HPDE6-E6E7 (cell line): ENCODE measurements around the gene CIDEC.
"Not testable (repeated sequence)": the region's sequence is repeated elsewhere in the genome, so short reads cannot be mapped to it uniquely, and the experiment has no call there.

ENCODE experiments used
- DNase-seq: peaks from one replicate; pipeline ENCODE4 v3.0.0; 2011; ENCODE audit warnings: missing footprints; ENCODE audit errors: extremely low spot score

Gene CIDEC

GRCh38 chr3:9901967-9902366, 21.9 kb upstream of the CIDEC start:
- DNase-seq: no peak

GRCh38 chr3:9900965-9901415, 20.9 kb upstream of the CIDEC start:
- DNase-seq: not testable (repeated sequence)

- no peak for DNase-seq
Measured at GRCh38 chr3:9899289-9899791, 19.3 kb upstream of the CIDEC start.

- DNase-seq: no peak
Measured at GRCh38 chr3:9898467-9899241, 18.6 kb upstream of the CIDEC start.

GRCh38 chr3:9897408-9898372, 17.6 kb upstream of the CIDEC start:
- DNase-seq: peak; percentile 50

- DNase-seq: not testable (repeated sequence)
Measured at GRCh38 chr3:9896755-9897407, 16.8 kb upstream of the CIDEC start.

- DNase-seq: not testable (repeated sequence)
Measured at GRCh38 chr3:9895715-9896114, 15.7 kb upstream of the CIDEC start.

GRCh38 chr3:9893739-9894138, 13.7 kb upstream of the CIDEC start:
- DNase-seq: no peak

- no peak for DNase-seq
Measured at GRCh38 chr3:9891072-9891622, 11.1 kb upstream of the CIDEC start.

- DNase-seq: peak; percentile 48
Measured at GRCh38 chr3:9890249-9891071, 10.4 kb upstream of the CIDEC start, which contains the start of gene JAGN1. Gene JAGN1 (plus strand): TSS chr3:9890610. CDS start chr3:9890723, 113 bp downstream.

GRCh38 chr3:9889405-9889804, 9.4 kb upstream of the CIDEC start:
- DNase-seq: no peak

- no peak for DNase-seq
Measured at GRCh38 chr3:9888540-9888939, 8.5 kb upstream of the CIDEC start.

GRCh38 chr3:9887480-9887879, 7.4 kb upstream of the CIDEC start:
- no peak for DNase-seq

- no peak for DNase-seq
Measured at GRCh38 chr3:9886328-9886727, 6.3 kb upstream of the CIDEC start.

GRCh38 chr3:9884555-9885165, 4.6 kb upstream of the CIDEC start:
- DNase-seq: peak; percentile 51

GRCh38 chr3:9883706-9884554, 3.9 kb upstream of the CIDEC start:
- no peak for DNase-seq

GRCh38 chr3:9881441-9881840, 1.4 kb upstream of the CIDEC start:
- no peak for DNase-seq

- no peak for DNase-seq
Measured at GRCh38 chr3:9878700-9879099, 1.4 kb downstream of the CIDEC start.

GRCh38 chr3:9876991-9877390, 3.1 kb downstream of the CIDEC start:
- DNase-seq: no peak
